Smooth muscle cell (in vitro differentiated cells): ENCODE measurements around the gene ACACB. TPM values are rescaled to one million over a fixed set of nuclear protein-coding genes. Genes with fewer than 3 reads are reported as not detected.

Experiments
- DNase-seq: peaks from one replicate; lab custom pipeline; 2025; ENCODE audit not compliant: unreplicated experiment; lab: John Stamatoyannopoulos, UW
- H2AFZ ChIP-seq: fragments of 200-600 bp; sonication (generic); 2 replicates; pipeline ENCODE4 v1.6.0; 2016; ENCODE audit warnings: antibody characterized with exemption, low read depth, mild to moderate bottlenecking
- H3F3A ChIP-seq: fragments of 200-600 bp; sonication (generic); 2 replicates; pipeline ENCODE4 v1.6.0; 2017; ENCODE audit warnings: antibody characterized with exemption, low read depth
- H3K27ac ChIP-seq: fragments of 200-600 bp; sonication (generic); 2 replicates; pipeline ENCODE4 v1.5.1; 2016; ENCODE audit warnings: low read depth, mild to moderate bottlenecking
- H3K27me3 ChIP-seq: fragments of 200-600 bp; sonication (generic); 2 replicates; pipeline ENCODE4 v1.6.1; 2016; ENCODE audit warnings: low read depth, mild to moderate bottlenecking
- H3K36me3 ChIP-seq: fragments of 200-600 bp; sonication (generic); 2 replicates; pipeline ENCODE4 v1.5.1; 2016; ENCODE audit warnings: low read depth
- H3K4me1 ChIP-seq: fragments of 200-600 bp; sonication (generic); 2 replicates; pipeline ENCODE4 v1.5.1; 2016; ENCODE audit warnings: low read depth
- H3K4me2 ChIP-seq: fragments of 200-600 bp; sonication (generic); 2 replicates; pipeline ENCODE4 v1.6.0; 2016; ENCODE audit warnings: mild to moderate bottlenecking
- H3K4me3 ChIP-seq: fragments of 200-600 bp; sonication (generic); 2 replicates; pipeline ENCODE4 v1.5.1; 2016; ENCODE audit warnings: mild to moderate bottlenecking
- H3K79me2 ChIP-seq: fragments of 200-600 bp; sonication (generic); 2 replicates; pipeline ENCODE4 v1.6.0; 2016; ENCODE audit warnings: low read depth, mild to moderate bottlenecking
- H3K9ac ChIP-seq: fragments of 200-600 bp; sonication (generic); 2 replicates; pipeline ENCODE4 v1.6.0; 2016; ENCODE audit warnings: low read depth
- H3K9me3 ChIP-seq: fragments of 200-600 bp; sonication (generic); replicated peaks from 2 replicates; pipeline ENCODE4 v1.5.1; 2016; ENCODE audit warnings: low read depth
- H4K20me1 ChIP-seq: fragments of 200-600 bp; sonication (generic); 2 replicates; pipeline ENCODE4 v1.6.0; 2016; ENCODE audit warnings: low read depth
- CTCF ChIP-seq: fragments of 200-600 bp; sonication (generic); IDR thresholded peaks from 2 replicates; pipeline ENCODE4 v1.5.1; 2017; ENCODE audit warnings: borderline replicate concordance, mild to moderate bottlenecking, antibody characterized with exemption; ENCODE audit not compliant: insufficient read depth, poor library complexity, severe bottlenecking
- WGBS: methylation state at CpG from one replicate; pipeline ENCODE4 v1.1.7; 2016; ENCODE audit warnings: low lambda C conversion rate; 5-methylcytosine and 5-hydroxymethylcytosine counted together
- polyA plus RNA-seq: library from polyadenylated mRNA; unstranded; fragments of >200 nt; fragmentation: Nextera tagmentation; extraction: Ambion mirVana; gene quantifications from 2 replicates; pipeline ENCODE4 v1.2.1, GENCODE V29; 2016
- total RNA-seq: library from RNA; depleted of rRNA; stranded (reverse); fragments of >200 nt; gene quantifications from 2 replicates; pipeline ENCODE4 v1.2.3, GENCODE V29; 2014

ACACB gene
- total and polyA plus RNA-seq, 2 experiments from 2014 or later: 0.58 to 2.0 TPM

- 94% methylated on average over 14 of the region's 17 CpGs for WGBS
- no peak overlapping the region for H3K4me3 ChIP-seq
- no peak for TF ChIP-seq CTCF
Observed at GRCh38 chr12:109281452-109281851, 165.1 kb downstream of the ACACB start.

GRCh38 chr12:109284392-109284791 lies 168.0 kb downstream of the ACACB start:
- WGBS: 91% methylated on average over 20 of the region's 20 CpGs
- Histone ChIP-seq H3K27me3 (no peaks in the 10 kb centered on the region), H3K9ac (no peak overlapping the region)

More at GRCh38 chr12:109281452-109281851, 165.1 kb downstream of the ACACB start:
- Histone ChIP-seq H3K36me3 (no peaks in the 10 kb centered on the region), H3K4me1 (no peaks in the 10 kb centered on the region), H3K9ac (no peak overlapping the region), H3K27ac (no peak overlapping the region), H4K20me1 (no peaks in the 10 kb centered on the region), H3K79me2 (no peaks in the 10 kb centered on the region), H3K4me2 (no peak overlapping the region), H3F3A (no peaks in the 10 kb centered on the region), H3K27me3 (no peaks in the 10 kb centered on the region), H2AFZ (no peak overlapping the region), H3K9me3 (no peaks in the 10 kb centered on the region)
- DNase-seq: no peak

GRCh38 chr12:109286252-109286651 lies 169.9 kb downstream of the ACACB start:
- Histone ChIP-seq H3K79me2 (no peaks in the 10 kb centered on the region), H3K4me3 (no peak overlapping the region), H3K9ac (no peak overlapping the region), H2AFZ (no peak overlapping the region), H3F3A (no peaks in the 10 kb centered on the region), H3K4me2 (no peak overlapping the region), H3K27me3 (no peaks in the 10 kb centered on the region), H3K36me3 (no peaks in the 10 kb centered on the region), H3K27ac (no peak overlapping the region), H3K9me3 (no peaks in the 10 kb centered on the region), H4K20me1 (no peaks in the 10 kb centered on the region), H3K4me1 (peaks cover 3% of the 10 kb centered on the region)
- no peak for TF ChIP-seq CTCF
- no peak for DNase-seq

More at GRCh38 chr12:109284392-109284791, 168.0 kb downstream of the ACACB start:
- TF ChIP-seq CTCF: no peak
- Histone ChIP-seq H4K20me1 (no peaks in the 10 kb centered on the region), H3K4me3 (no peak overlapping the region), H3K4me1 (no peaks in the 10 kb centered on the region), H3K4me2 (no peak overlapping the region), H3F3A (no peaks in the 10 kb centered on the region), H3K79me2 (no peaks in the 10 kb centered on the region), H3K36me3 (no peaks in the 10 kb centered on the region), H3K27ac (no peak overlapping the region), H2AFZ (no peak overlapping the region), H3K9me3 (no peaks in the 10 kb centered on the region)
- DNase-seq: no peak

- Histone ChIP-seq H3K36me3 (no peaks in the 10 kb centered on the region), H4K20me1 (no peaks in the 10 kb centered on the region), H3K27ac (no peak overlapping the region), H3K4me3 (no peak overlapping the region), H3F3A (no peaks in the 10 kb centered on the region), H3K4me1 (peaks cover 7% of the 10 kb centered on the region), H3K9ac (no peak overlapping the region), H3K79me2 (no peaks in the 10 kb centered on the region), H3K9me3 (no peaks in the 10 kb centered on the region), H2AFZ (no peak overlapping the region), H3K4me2 (no peak overlapping the region), H3K27me3 (no peaks in the 10 kb centered on the region)
- no peak for TF ChIP-seq CTCF
- 84% methylated on average over 3 of the region's 4 CpGs for WGBS
- no peak for DNase-seq
Observed at GRCh38 chr12:109286652-109287051, 170.3 kb downstream of the ACACB start.
